GM18498 (cell line): ENCODE results near the gene COX4I1.

Source experiments
- ATAC-seq: cut with Tn5 transposase; IDR thresholded peaks from one replicate; pipeline ENCODE4 v1.9.1; 2021; ENCODE audit warnings: mild to moderate bottlenecking, moderate library complexity; ENCODE audit not compliant: unreplicated experiment

COX4I1 gene

DNA sequence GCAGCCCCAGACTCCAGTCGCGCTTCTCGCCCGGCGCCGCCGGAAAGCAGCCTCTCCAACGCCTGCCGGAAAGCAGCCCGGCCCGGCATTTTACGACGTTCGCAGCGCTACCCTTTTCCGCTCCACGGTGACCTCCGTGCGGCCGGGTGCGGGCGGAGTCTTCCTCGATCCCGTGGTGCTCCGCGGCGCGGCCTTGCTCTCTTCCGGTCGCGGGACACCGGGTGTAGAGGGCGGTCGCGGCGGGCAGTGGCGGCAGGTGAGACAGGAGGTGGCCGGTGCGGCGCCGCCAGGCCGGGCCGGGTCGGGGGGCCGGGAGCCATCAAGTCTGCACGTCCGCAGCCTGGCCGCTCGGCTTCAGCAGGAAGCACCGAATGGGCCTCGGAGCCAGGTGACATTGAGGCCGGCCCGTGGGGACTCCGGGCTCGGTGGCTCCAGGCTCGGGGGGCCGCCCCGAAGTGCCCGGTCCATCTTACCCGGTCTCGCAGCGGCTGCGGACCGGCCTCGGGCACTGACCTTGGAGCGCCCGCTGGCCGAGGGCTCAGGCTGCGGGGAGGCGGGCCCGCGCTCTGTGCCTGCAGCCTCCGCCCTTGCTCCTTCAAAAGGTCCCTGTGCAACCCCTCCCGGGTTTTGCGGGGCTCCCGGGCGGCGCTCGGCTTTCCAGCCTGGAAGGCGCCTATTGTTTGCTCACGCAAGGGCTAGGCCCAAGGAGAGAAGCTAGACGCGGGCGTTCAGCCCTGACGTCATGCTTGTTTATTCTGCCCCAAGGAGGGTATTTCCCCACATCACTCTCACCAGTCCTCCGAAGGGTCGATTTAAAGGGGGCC lies at the start of gene COX4I1, which contains the start of gene EMC8:
Gene COX4I1 (plus strand): TSS at position 199 of the 824 bp plus-strand sequence. CDS start 1,511 bp downstream, outside the sequence.
Gene EMC8 (minus strand): TSS at position 48 of the 824 bp plus-strand sequence. CDS start 249 bp downstream, outside the sequence.
- ATAC-seq, result peak; percentile 85

DNA sequence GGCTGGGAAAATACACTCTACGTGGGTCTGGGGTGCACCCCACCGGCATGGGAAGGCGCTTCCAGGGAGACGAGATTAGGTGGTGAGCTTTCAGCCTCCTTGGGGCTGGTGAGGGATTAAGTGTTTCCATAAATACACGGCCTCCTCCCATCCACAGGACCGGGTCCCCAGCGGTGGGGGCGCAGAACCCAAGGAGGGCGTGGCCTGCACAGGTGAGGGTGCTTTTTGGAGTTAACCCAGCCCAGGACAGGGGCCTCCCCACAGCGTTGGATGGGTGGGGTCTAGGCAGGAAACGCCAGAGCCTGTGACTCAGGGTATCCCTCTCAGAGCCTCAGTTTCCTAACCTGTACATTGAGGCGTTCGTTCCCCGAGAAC lies 49.7 kb upstream of the COX4I1 start:
- ATAC-seq, result no peak

DNA sequence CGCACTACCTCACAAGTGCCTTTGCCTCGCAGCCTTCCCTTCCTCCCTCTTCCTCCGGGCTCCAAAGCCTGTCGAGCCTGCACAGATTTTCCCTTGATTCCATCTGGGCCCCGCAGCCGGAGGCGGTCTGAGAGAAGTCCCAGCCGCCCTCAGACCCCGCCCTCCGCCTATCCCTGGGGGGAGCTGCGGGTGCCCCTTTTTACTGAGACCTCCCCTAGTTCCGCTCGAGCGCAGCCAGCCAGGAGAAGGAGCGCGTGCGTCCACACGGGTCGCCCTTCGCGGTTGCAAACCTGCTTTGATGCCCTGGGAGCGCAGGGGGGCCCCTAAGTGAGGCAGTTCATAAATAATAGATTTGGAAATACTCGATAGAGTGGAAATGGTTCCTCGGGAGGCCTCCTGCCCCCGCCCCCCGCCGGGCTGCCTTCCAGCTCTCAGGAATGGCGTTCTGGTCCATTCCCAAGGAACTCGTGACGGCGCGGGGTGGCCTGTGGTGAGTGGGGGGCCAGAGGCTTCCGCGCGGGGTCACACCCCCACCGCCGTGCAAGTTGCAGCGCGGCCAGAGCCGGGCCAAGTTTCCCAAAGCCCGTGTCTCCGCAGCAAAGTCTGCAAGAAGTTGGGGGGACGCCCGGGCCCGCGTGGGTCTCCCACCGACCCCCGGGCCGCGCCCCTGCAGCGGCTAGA lies 49.2 kb upstream of the COX4I1 start:
- no peak for ATAC-seq

DNA sequence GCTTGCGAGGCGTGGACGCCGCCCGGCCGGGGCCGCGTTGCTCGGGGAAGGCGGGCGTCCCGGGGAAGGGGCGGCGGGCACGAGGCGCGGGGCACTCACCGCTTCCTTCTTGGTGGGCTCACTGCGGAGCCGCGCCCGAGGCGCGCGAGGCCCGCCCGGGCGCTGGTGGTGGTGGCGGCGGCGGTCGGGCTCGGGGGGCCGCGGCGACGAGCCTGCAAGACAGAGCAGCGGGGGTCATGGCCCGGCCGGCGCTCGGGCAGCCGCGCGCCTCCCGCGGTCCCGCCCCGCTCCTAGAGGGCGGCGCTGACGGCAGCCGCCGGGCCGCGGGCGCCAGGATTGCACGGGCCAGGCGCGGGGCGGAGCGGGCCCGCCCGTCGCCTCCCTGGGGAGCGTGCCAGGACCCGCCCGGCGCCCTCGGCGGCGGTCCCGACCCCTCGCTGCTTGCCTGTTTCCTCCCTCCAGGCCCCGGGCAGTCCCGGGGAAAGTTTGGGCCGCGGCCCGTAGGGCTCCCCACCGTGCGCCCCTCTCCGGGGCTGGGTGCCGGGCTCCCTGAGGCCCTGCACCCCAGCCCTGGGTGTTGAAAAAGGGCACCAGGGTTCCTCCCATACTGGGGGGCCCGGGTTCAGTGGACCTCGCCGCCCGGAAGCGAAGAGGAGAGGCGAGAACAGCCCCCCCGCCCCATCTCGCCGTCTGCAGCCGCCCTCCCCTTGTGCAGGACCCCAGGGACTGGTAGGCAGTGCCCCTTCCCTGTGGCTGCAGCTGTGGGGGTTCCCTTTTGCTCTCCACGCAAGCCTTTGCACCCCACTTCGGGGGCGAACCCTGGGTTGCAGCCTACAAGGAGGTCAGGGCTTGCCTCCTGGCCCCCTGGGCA lies 48.4 kb upstream of the COX4I1 start, which contains the start of gene C16orf74:
Gene C16orf74 (minus strand): TSS at position 270 of the 871 bp plus-strand sequence. CDS start 15,879 bp downstream, outside the sequence.
- peak; percentile 55 for ATAC-seq

DNA sequence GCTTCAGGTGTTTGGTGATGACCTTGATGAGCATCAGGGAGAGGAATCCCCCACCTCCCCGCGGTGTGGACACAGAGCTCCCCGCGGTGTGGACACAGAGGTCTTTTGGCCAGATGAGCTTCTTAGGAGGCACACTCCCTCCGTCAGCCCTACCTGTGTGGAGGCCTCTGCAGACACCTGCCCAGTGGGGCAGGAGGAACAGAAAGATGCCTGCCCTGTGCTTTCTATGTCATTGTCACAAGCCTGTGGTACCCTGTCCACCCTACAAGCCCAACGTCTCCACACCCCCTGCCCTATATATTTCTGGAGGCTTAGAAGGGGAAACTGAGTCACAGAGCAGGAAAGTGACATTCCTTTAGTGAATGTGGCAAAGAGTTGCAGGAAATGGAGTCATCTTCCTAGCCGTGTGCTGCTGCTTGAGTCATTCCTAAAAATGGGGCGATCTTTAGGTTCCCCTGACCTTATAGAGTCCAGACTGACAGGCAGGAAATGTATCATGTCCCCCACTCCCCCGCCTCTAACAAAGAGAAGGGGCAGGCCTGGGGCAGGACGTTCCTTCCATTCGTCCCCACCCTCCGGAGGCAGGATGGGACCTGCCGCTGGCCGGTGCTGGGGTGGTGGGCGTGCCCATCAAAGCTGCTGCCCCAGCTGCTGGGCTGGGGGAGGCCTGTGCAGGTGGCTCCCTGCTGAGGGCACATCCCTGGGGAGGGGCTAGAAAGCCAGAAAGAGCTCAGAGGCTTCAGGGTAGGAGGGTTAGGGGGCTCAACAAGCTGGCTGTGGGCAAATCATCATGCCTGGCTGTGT lies 47.6 kb upstream of the COX4I1 start:
- no peak for ATAC-seq

DNA sequence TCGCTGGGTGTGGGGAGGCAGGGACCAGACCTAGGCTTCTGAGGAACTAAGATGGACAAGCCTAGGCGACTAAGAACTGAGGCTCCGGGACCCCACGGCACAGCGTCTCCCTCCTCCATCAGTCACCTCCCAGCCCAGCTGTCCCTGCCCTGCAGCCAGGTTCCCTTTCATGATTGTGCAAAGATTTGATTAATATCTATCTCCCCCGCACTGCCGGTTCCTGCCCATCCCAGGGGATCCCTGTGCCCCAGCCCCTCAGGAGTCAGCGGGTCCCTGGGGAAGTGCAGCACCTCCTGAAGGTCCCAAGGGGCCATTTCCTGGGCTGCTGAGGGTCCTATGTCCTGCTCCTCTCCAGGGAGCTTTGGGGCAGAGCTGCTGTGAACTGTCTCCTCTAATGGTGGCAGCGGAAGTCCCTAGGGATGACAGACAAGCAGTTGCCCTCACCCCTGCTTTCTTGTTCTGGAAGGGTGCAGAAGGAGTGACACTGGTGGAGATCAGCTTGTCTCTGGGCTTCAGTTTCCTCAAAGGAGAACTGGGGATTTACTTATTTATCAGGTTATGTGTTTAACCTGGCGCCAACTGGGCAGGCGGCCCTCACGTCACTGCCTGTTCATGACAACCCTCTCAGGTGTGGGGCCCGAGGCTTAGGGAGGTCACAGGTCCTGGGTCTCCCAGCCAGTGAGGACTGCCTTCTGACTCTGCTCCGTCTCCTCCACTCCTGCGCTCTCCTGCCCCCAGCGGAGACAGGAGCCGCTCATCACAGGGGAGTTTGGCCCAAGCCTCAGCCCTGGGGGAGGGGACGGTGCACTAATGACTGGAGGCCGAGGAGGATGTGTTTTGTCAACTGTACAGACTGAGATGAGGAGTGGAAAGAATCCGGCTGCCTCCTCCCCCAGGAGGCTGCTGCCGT lies 46.7 kb upstream of the COX4I1 start:
- no peak for ATAC-seq

DNA sequence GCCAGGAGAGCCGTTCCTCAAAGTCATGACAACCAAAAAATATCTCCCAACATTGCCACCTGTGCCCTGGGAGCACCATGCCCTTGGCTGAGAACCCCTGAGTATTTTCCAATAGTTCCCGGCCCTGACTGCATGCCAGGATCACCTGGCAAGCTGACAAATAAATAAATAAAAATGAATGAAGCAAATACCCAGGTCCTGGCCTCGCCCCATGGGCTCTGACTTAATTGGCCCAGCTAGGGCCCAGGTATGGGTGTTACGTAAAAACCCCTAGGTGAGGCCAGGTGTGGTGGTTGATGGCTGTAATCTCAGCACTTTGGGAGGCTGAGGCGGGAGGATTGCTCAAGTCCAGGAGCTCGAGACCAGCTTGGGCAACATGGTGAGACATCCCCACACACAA lies 45.9 kb upstream of the COX4I1 start:
- no peak for ATAC-seq

DNA sequence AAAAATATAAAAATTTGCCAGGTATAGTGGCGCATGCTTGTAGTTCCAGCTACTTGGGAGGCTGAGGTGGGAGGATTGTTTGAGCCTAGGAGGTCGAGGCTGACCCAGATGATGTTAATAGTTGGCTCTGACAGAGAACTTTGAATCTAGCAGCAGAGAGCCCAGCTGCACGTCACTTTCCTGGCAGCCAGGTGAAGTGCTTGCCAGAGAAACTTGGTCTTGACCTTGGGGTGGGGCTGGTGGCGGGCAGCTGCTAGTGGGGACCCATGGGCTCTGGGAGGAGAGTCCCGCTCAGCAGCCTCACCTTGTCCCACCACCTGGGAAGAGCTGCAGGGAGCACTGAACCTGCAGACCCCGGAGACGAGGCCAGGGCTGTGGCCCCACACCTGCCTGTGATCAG lies 45.5 kb upstream of the COX4I1 start:
- no peak for ATAC-seq

DNA sequence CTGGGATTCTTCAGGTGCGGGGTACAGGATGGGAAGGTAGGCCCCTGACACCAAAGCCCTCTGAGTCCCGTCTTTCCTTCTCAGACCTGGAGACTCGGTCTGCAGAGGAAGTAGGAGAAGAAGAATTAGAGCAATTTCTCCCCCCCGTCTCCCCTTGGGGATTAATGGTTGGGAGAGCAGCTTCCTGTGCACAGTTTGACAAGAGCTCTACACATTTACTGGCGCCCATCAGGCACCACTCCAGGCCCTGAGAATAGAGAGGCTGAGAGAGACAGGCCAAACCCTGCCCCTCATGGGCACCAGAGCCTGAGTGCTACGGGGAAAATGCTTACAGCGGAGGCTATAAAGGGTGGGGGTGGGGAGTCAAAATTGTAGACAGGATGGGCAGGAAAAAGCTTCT lies 45.1 kb upstream of the COX4I1 start:
- ATAC-seq, result no peak

DNA sequence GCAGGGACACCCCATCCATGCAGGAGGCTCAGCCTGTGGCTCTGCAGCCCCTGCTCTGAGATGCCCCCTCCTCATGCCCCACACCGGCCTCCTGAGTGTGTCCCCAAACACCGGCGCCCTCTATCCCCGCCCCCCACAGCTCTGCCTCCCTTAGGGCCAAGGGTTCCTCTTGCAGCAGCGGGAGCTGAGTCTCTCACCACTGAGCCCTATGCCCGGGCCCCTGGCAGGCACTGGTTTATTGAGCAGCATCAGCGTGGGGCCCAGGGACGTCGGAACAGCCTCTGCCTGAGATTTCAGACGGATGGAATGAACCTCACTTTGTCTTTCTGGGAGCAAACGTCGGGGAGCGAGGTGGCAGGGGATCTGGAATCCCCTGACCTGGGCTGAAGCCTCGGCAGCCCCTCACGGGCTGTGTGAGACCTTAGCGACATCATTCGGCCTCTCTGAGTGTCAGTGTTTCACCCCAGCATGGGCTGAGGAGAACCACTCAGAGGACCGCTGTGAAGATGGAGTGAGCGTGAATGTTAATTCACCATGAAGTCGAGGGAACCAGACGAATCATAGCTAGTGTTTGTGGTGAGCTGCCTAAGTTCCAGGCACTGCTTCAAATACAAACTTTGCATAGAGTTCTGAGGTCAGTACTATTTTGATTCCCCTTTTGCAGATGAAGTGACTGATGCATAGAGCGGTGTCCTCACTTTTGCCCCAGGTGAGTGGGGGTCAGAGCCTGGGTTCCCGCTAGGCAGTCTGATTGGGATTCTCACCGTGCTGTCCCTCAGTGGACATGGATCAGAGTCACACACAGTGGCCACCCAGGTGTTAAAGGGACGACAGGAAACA lies 43.3 kb upstream of the COX4I1 start:
- ATAC-seq, result peak; percentile 57

DNA sequence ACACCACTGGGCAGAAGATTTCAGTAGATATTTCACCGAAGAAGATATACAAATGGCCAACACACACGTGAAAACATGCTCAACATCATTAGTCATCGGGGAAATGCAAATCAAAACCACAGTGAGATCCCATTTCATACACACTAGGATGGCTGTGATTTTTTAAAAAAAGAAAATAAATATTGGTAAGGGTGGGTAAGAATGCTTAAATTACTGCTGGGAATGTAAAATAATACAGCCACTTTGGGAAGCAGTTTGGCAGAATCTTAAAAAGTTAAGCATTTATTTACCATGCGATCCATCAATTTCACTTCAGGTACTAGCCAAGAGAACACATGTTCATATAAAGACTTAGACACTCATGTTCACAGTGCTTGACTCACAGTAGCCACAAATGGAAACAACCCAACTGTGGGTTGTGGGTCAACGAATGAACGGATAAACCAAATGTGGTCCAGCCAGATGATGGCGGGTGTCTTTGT lies 42.1 kb upstream of the COX4I1 start:
- ATAC-seq, result peak; percentile 42

DNA sequence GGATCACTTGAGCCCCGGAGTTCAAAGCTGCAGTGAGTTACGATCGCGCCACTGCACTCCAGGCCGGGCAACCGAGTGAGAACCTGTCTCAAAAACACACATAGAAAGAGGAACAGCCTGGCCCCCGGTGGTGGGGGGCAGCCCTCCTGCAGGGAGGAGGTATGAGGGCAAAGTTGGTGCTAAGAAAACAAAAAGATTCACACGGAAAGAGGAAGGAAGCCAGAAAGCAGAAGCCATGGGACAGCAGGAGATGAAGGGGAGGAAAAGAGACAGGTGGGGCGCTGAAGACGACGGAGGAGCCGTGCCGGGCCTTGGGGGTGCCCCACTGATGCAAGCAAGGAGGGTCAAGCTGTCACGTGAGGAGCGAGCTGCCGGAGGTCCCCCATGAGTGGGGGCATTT lies 40.4 kb upstream of the COX4I1 start:
- ATAC-seq, result no peak

DNA sequence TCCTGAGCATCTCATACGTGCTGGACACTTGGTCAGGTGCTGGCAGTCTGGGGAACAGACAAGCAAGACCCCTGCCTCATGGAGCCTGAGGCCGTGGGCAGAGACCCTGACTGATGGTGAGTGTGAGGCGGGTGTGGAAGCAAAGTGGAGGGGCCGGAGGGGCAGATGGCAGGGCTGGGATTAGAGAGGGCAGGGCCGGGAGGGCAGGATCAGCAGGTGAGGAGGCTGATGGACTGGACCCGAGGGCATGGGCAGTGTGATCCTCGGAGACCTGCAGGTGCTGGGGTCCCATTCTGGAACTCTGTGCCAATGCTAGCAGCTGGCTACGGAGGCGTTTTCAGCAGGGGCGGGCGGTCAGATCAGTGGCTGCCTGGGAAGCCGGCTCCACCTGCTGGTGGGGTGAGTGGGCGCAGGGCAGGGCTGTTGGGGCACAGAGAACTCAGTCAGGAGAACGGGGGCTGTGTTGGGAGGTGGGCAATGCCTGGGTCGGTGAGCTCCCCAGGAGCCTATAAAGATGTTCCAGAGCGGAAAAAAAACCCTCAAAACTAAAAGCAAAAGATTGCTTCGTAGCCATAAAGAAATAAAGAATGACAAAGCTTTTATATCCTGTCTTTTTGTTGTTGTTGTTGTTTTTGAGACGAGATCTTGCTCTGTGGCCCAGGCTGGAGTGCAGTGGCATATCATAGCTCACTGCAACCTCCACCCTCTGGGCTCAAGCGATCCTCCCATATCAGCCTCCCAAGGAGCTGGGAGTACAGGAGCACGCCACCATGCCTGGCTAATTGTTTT lies 39.7 kb upstream of the COX4I1 start:
- ATAC-seq, result no peak

DNA sequence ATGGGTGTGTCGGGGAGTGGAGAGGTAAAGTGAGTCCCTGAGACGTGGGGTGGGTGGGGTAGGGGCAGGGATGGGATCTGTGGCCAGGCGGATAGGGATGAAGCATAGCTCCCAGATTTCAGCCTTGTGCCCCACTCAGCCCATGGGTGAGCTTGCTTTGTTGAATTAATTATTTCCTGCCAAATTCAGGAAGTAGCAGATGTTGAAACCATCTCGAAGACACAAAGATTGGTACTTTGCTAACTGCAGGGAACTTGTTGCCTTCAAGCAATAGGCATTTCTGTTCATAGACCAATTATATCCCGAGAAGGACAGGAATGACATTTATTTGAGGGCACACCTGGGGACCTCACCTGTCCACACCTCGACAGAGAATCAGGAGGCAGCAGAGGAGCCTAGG lies 37.6 kb upstream of the COX4I1 start:
- ATAC-seq, result no peak

DNA sequence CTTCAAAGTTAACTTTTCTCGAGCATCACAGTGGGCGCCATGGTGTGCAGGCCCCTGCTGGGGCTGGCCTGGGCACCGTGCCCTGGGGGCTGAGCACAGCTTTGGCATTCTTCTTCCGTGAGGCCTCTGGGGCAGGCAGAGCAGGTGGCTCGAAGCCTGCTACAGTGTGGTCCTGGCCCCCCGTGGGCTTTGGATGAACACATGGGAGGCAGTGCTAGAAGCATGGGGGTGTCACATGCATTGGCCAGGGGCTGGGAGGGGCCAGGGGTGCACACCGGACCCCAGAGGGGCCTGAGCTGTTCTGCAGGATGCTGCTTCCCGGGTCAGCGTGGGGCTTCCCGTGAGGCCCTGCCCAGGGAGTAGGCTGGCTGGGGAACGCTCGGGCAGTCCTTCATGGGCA lies 36.5 kb upstream of the COX4I1 start:
- no peak for ATAC-seq

DNA sequence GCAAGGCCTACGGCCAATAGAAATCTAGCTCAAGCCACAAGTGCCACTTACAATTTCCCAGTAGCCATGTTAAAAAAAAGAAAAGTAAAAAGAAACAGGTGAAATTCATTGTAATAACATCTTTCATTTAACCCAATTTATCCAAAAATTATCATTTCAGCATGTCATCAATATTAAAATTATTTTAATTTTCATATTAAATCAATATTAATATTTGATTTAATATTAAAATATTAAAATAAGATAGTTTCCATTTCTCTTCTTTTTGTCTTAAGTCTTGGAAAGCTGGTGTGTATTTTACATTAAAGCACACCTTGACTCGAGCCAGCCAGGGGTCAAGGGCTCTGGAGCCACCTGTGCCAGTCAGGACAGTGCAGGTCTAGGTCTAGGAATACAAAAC lies 35.9 kb upstream of the COX4I1 start:
- no peak for ATAC-seq

DNA sequence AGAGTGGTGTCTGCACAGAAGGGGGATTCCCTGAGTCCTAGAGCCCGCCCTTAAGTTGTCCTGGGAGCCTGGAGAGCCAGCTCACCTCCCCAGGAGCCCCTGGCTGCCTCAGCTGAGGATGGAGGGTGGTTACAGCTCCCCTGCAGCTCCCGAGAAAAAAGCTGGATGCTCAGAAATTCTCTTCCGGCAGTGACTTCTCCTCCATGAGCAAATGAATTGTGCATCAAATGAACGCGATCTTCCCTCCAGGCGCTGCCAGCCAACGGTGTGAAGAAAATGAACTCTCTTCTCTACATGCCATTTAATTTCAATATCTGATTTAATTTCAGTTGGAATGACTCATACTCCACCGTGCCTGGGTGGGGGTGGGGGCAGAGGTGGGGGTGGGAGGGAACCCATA lies 34.3 kb upstream of the COX4I1 start:
- ATAC-seq, result no peak
